IPS DF 4.7 (cell line): ENCODE results near the gene CCDC172.

ENCODE experiments used
- DNase-seq: peaks from one replicate; pipeline ENCODE4 v3.0.0-alpha.2; 2013; ENCODE audit warnings: low spot score; ENCODE audit errors: extremely low read depth

The CCDC172 gene

DNA sequence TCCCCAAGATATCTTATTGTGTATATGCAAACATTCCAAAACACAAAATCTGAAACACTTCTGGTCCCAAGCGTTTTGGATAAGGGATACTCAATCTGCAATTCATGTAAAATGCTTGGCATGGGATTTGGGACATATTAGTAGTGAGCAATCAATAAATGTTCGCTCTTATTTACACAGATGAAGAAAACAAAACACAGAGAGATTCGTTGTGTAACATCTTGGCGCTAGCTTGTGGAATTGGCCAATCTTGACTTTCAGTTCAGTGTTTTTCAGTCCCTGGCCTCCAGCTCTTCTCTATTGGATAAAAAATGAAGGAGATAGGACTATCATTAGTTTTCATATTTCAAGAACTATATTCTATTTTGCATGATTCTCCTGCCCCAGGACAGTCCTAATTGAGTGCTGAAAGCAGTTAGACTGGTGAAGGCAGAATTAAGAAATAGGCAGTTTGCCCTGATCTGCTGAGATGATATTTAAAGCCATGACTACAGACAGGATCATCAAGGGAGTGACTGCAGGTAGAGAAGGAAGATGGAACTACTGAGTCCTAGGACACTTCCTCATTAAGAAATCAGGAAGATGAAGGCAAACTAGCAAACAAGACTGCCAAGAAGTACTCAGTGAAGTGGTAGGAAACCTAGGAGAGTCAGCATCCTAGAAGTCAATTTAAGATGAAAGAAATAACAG is 105.2 kb downstream of the CCDC172 start:
- DNase-seq: no peak
